Sigmoid colon (tissue), 7 donors: ENCODE data around the gene HTD2. TPM values are rescaled to one million over a fixed set of nuclear protein-coding genes. Genes with fewer than 3 reads are reported as not detected.
A peak's percentile ranks its signal among the peaks of the same experiment; 100 is the strongest.
"Not testable (repeated sequence)": the region's sequence is repeated elsewhere in the genome, so short reads cannot be mapped to it uniquely, and the experiment has no call there.

Experiments used
- DNase-seq: peaks from one replicate; pipeline ENCODE4 v3.0.0-alpha.2; 2019
- H3K27ac ChIP-seq, 4 donors: fragments of 200-600 bp; sonication (generic); one replicate each; pipeline ENCODE4 v1.5.1; 2016 to 2019; ENCODE audit warnings: mild to moderate bottlenecking in 1 of 4
- H3K27me3 ChIP-seq, 3 donors: fragments of 200-600 bp; sonication (generic); one replicate each; pipeline ENCODE4 v1.5.1; 2019; ENCODE audit warnings: mild to moderate bottlenecking in 1 of 3
- H3K36me3 ChIP-seq, 4 donors: fragments of 200-600 bp; sonication (generic); one replicate each; pipeline ENCODE4 v1.5.1; 2016 to 2019
- H3K4me1 ChIP-seq, 4 donors: fragments of 200-600 bp; sonication (generic); one replicate each; pipeline ENCODE4 v1.5.1; 2017 to 2019
- H3K4me3 ChIP-seq, 4 donors: fragments of 200-600 bp; sonication (generic); one replicate each; pipeline ENCODE4 v1.5.1; 2017 to 2019; ENCODE audit warnings: mild to moderate bottlenecking in 2 of 4, moderate library complexity in 1 of 4
- H3K9me3 ChIP-seq, 4 donors: fragments of 200-600 bp in 3 of 4; sonication (generic) in 3 of 4; one replicate each; pipeline versions ENCODE4 v1.5.1 to v1.6.1; 2013 to 2019
- CTCF ChIP-seq, 4 experiments: fragments of 450-650 bp in 3 of 4; fragments of 200-600 bp in 1 of 4; IDR thresholded peaks; one replicate each; pipeline ENCODE4 v1.5.1; 2016 to 2019; ENCODE audit warnings: antibody characterized with exemption in 4 of 4, mild to moderate bottlenecking in 3 of 4, moderate library complexity in 2 of 4
- EP300 ChIP-seq, 4 donors: sonication (generic); formaldehyde crosslinking; IDR thresholded peaks; one replicate each; pipeline ENCODE4 v1.6.1; 2017; ENCODE audit warnings: antibody characterized with exemption in 4 of 4
- POLR2A ChIP-seq, 2 donors: fragments of 450-650 bp; IDR thresholded peaks; one replicate each; pipeline ENCODE4 v1.6.1; 2016; ENCODE audit warnings: antibody characterized with exemption in 2 of 2, mild to moderate bottlenecking in 2 of 2, moderate library complexity in 2 of 2
- POLR2AphosphoS5 ChIP-seq, 4 donors: sonication (generic); formaldehyde crosslinking; IDR thresholded peaks; one replicate each; pipeline ENCODE4 v1.6.1; 2017; ENCODE audit warnings: antibody characterized with exemption in 4 of 4
- WGBS, 2 donors: extraction: QIAGEN DNeasy Blood & Tissue Kit; methylation state at CpG; one replicate each; pipeline ENCODE4 v1.1.7; 2013; 5-methylcytosine and 5-hydroxymethylcytosine counted together
- intact Hi-C: fragments of 100-400 bp; cut with DNase I; formaldehyde crosslinking; loops from one replicate; pipeline ENCODE4 v1.15.1; 2023
- polyA plus RNA-seq, 3 donors: library from polyadenylated mRNA; stranded (reverse); fragments of 200-250 nt; gene quantifications; one replicate each; pipeline ENCODE4 v1.2.3, GENCODE V29; 2013
- total RNA-seq, 4 donors: library from RNA; depleted of rRNA; stranded (reverse); fragments of >200 nt; gene quantifications; one replicate each; pipeline ENCODE4 v1.1.0, GENCODE V29; 2016
- donor health status: healthy with polysubstance abuse.
- donor health status: Bipolar disorder and iron deficiency.
- donor health status: healthy.

The HTD2 gene
- total and polyA plus RNA-seq, 7 donors = 6.9 to 20.8 (median 11.8) TPM

- DNase-seq = no peak
- Histone ChIP-seq H3K4me3 (no peak overlapping the region), H3K27me3 (no peaks in the 10 kb centered on the region), H3K4me1 (peaks cover 0 to 22% (median 8%) of the 10 kb centered on the region in 4 donors), H3K27ac (peak overlapping the region in 1 of 4 donors; percentile 45), H3K9me3 (no peaks in the 10 kb centered on the region), H3K36me3 (peaks cover 0 to 43% (median 10%) of the 10 kb centered on the region in 4 donors)
- 87 to 93% methylated on average over 1 of the region's 1 CpG for WGBS, 2 donors
- intact Hi-C loops = no loop called here
- TF ChIP-seq EP300 (IDR thresholded peaks at IDR 0.05) = no peak
- no peak for TF ChIP-seq CTCF (IDR thresholded peaks at IDR 0.05)
- no peak for TF ChIP-seq POLR2A (IDR thresholded peaks at IDR 0.05)
- no peak for TF ChIP-seq POLR2AphosphoS5 (IDR thresholded peaks at IDR 0.05)
Measured at GRCh38 chr3:58266577-58266976, 39.7 kb upstream of the HTD2 start.

GRCh38 chr3:58267543-58267942, 38.8 kb upstream of the HTD2 start:
- H3K27ac ChIP-seq, intact Hi-C loops, H3K27me3 ChIP-seq, H3K4me3 ChIP-seq, H3K9me3 ChIP-seq, DNase-seq: not testable (repeated sequence)
- Histone ChIP-seq H3K36me3 (peaks cover 0 to 43% (median 10%) of the 10 kb centered on the region in 4 donors), H3K4me1 (peaks cover 0 to 16% (median 8%) of the 10 kb centered on the region in 4 donors)
- 95 to 97% methylated on average over 1 of the region's 1 CpG for WGBS, 2 donors

GRCh38 chr3:58269356-58269755, 37.0 kb upstream of the HTD2 start:
- no peak overlapping the region for H3K4me3 ChIP-seq
- peaks cover 0 to 16% (median 8%) of the 10 kb centered on the region in 4 donors for H3K4me1 ChIP-seq
- H3K9me3 ChIP-seq = no peaks in the 10 kb centered on the region
- peaks cover 0 to 56% (median 10%) of the 10 kb centered on the region in 4 donors for H3K36me3 ChIP-seq
- H3K27ac ChIP-seq = no peak overlapping the region
- H3K27me3 ChIP-seq = no peaks in the 10 kb centered on the region
- 78 to 97% methylated on average over 2 of the region's 2 CpGs for WGBS, 2 donors
- intact Hi-C loops = no loop called here
- TF ChIP-seq POLR2A (IDR thresholded peaks at IDR 0.05) (no peak), CTCF (IDR thresholded peaks at IDR 0.05) (no peak)
- no peak for DNase-seq

- peaks cover 0 to 11% (median 8%) of the 10 kb centered on the region in 4 donors for H3K4me1 ChIP-seq
- no peak overlapping the region for H3K27ac ChIP-seq
- DNase-seq = no peak
- peaks cover 0 to 67% (median 15%) of the 10 kb centered on the region in 4 donors for H3K36me3 ChIP-seq
- H3K27me3 ChIP-seq = no peaks in the 10 kb centered on the region
- H3K4me3 ChIP-seq = no peak overlapping the region
- TF ChIP-seq POLR2A (IDR thresholded peaks at IDR 0.05) (no peak), EP300 (IDR thresholded peaks at IDR 0.05) (no peak), CTCF (IDR thresholded peaks at IDR 0.05) (no peak), POLR2AphosphoS5 (IDR thresholded peaks at IDR 0.05) (no peak)
- 98 to 100% methylated on average over 2 of the region's 2 CpGs for WGBS, 2 donors
- intact Hi-C loops = no loop called here
- H3K9me3 ChIP-seq = no peaks in the 10 kb centered on the region
Measured at GRCh38 chr3:58270485-58270884, 35.8 kb upstream of the HTD2 start.

GRCh38 chr3:58271901-58272501, 34.3 kb upstream of the HTD2 start:
- WGBS, 2 donors = 34 to 69% methylated on average over 7 of the region's 7 CpGs
- H3K27ac ChIP-seq = no peak overlapping the region

More at GRCh38 chr3:58271901-58272501, 34.3 kb upstream of the HTD2 start:
- no peak for TF ChIP-seq EP300 (IDR thresholded peaks at IDR 0.05)
- TF ChIP-seq POLR2AphosphoS5 (IDR thresholded peaks at IDR 0.05) = no peak
- TF ChIP-seq CTCF (IDR thresholded peaks at IDR 0.05) = no peak
- no peak for TF ChIP-seq POLR2A (IDR thresholded peaks at IDR 0.05)
- Histone ChIP-seq H3K9me3 (no peaks in the 10 kb centered on the region), H3K27me3 (no peaks in the 10 kb centered on the region), H3K4me1 (peaks cover 0 to 8% (median 0%) of the 10 kb centered on the region in 4 donors), H3K36me3 (peaks cover 0 to 73% (median 16%) of the 10 kb centered on the region in 4 donors), H3K4me3 (no peak overlapping the region)
- intact Hi-C loops = no loop called here
- DNase-seq = no peak
